ENCODE measurements around the gene C1QBP. TPM values are rescaled to one million over a fixed set of nuclear protein-coding genes. Genes with fewer than 3 reads are reported as not detected.

C1QBP gene
- total and polyA plus RNA-seq, 2 of the 8 experiments (the other 6 are each of a cell fraction or from before 2014, with no cell fraction given), result 355 to 454 TPM

GRCh38 chr17:5413682-5414081 is 25.3 kb downstream of the C1QBP start:
- H3K9ac ChIP-seq (replicated peaks in 1 of 4; ENCODE audit: extremely low read depth in 1 of 4, low read depth in 3 of 4, low read length in 3 of 4), result no peak overlapping the region
- H3K9me3 ChIP-seq (ENCODE audit: insufficient read depth in 2 of 2, low read depth in 1 of 2, low read length in 1 of 2), result no peaks in the 10 kb centered on the region
- H3K4me2 ChIP-seq (ENCODE audit: insufficient read depth in 1 of 2, low read depth in 2 of 2, low read length in 2 of 2), result no peak overlapping the region
- no peak for FAIRE-seq
- DNase-seq (ENCODE audit: low read depth in 1 of 2, low spot score in 2 of 2), result no peak
- no peak overlapping the region for H2AFZ ChIP-seq (ENCODE audit: low read length)
- H3K56ac ChIP-seq (replicated peaks; ENCODE audit: insufficient read length, low read depth, low read length), result no peak overlapping the region
- POLR2A ChIA-PET (ENCODE audit: partially characterized antibody), result interaction anchor here (1.2 to 11.3 kb wide), 5 partner anchors 8 to 54 kb away, joined by 3 to 225 read pairs (median 6); partner anchors contain the start of gene C1QBP
- H3K4ac ChIP-seq (replicated peaks; ENCODE audit: insufficient read length, low read depth, low read length), result no peak overlapping the region
- H4K8ac ChIP-seq (ENCODE audit: extremely low read depth, insufficient read depth, low read length), result no peak overlapping the region
- 97% methylated on average over 4 of the region's 4 CpGs; no CpG with 5 or more reads in 1 of the 2 experiments for WGBS, 2 experiments (ENCODE audit: extremely low coverage in 1 of 2, insufficient coverage in 1 of 2, insufficient read length in 1 of 2, insufficient replicate concordance in 2 of 2, low coverage in 1 of 2, low lambda C conversion rate in 2 of 2, missing lambda C conversion rate in 1 of 2)
- H4K20me1 ChIP-seq (replicated peaks in 1 of 2; ENCODE audit: control insufficient read depth in 1 of 2, insufficient read depth in 2 of 2, low read length in 2 of 2), result peaks cover 5 to 10% of the 10 kb centered on the region in 2 experiments
- no peak overlapping the region for H4K91ac ChIP-seq (replicated peaks; ENCODE audit: insufficient read length, low read length)
- no peaks in the 10 kb centered on the region for H3K4me1 ChIP-seq (replicated peaks in 1 of 4; ENCODE audit: control insufficient read depth in 3 of 4, insufficient read depth in 4 of 4, low read length in 3 of 4)
- H3K36me3 ChIP-seq (ENCODE audit: control insufficient read depth in 2 of 4, insufficient read depth in 4 of 4, low read length in 3 of 4), result peaks cover 15 to 79% (median 44%) of the 10 kb centered on the region in 4 experiments
- H2BK12ac ChIP-seq (ENCODE audit: low read depth, low read length), result no peak overlapping the region
- H2BK20ac ChIP-seq (ENCODE audit: low read length), result no peak overlapping the region
- no peak overlapping the region for H2BK5ac ChIP-seq (ENCODE audit: low read depth, low read length)
- no peak overlapping the region for H3K27ac ChIP-seq (ENCODE audit: low read depth, low read length)
- H2BK120ac ChIP-seq (replicated peaks; ENCODE audit: low read depth, low read length), result no peak overlapping the region
- no peak overlapping the region for H3K4me3 ChIP-seq (ENCODE audit: extremely low read depth in 1 of 4, insufficient read depth in 2 of 4, low read depth in 3 of 4, low read length in 4 of 4)
- H2AK5ac ChIP-seq (ENCODE audit: low read depth, low read length), result no peak overlapping the region
- no peaks in the 10 kb centered on the region for H3K23me2 ChIP-seq (ENCODE audit: low read depth, low read length)
- no peak overlapping the region for H3K18ac ChIP-seq (ENCODE audit: extremely low read depth, low read length)
- H2BK15ac ChIP-seq (ENCODE audit: low read length), result no peak overlapping the region
- H3K27me3 ChIP-seq (replicated peaks in 1 of 4; ENCODE audit: control insufficient read depth in 3 of 4, extremely low read depth in 1 of 4, insufficient read depth in 3 of 4, low read length in 3 of 4), result no peaks in the 10 kb centered on the region
- no peak overlapping the region for H4K5ac ChIP-seq (ENCODE audit: insufficient read length, low read depth, low read length)
- TF ChIP-seq EP300 (IDR thresholded peaks at IDR 0.05; ENCODE audit: borderline replicate concordance in 1 of 2, low read depth in 2 of 2, low read length in 2 of 2) (no peak), CHD1 (IDR thresholded peaks at IDR 0.05; ENCODE audit: low read depth, low read length) (no peak), POU5F1 (IDR thresholded peaks at IDR 0.05; ENCODE audit: low read depth, low read length) (no peak), KDM5A (IDR thresholded peaks at IDR 0.05; ENCODE audit: low read length) (no peak)
- H3K79me1 ChIP-seq (ENCODE audit: low read depth, low read length), result no peaks in the 10 kb centered on the region; the same call in 1 of the 2 replicates
- H3K79me2 ChIP-seq (ENCODE audit: control insufficient read depth in 1 of 2, insufficient read depth in 2 of 2, low read length in 2 of 2), result peaks cover 10 to 46% of the 10 kb centered on the region in 2 experiments
- CTCF ChIA-PET (ENCODE audit: partially characterized antibody), result interaction anchor here (1.0 to 1.4 kb wide), 4 partner anchors 24 to 64 kb away, joined by 3 to 5 read pairs (median 4); partner anchors contain the start of gene C1QBP
- no peak overlapping the region for H3K14ac ChIP-seq (ENCODE audit: insufficient read length)
- no peak overlapping the region for H3K23ac ChIP-seq (ENCODE audit: insufficient read length)

All from H1 (cell line).